ENCODE results near the gene PDE1C.
"Not testable (repeated sequence)": the region's sequence is repeated elsewhere in the genome, so short reads cannot be mapped to it uniquely, and the experiment has no call there.

PDE1C gene

DNA sequence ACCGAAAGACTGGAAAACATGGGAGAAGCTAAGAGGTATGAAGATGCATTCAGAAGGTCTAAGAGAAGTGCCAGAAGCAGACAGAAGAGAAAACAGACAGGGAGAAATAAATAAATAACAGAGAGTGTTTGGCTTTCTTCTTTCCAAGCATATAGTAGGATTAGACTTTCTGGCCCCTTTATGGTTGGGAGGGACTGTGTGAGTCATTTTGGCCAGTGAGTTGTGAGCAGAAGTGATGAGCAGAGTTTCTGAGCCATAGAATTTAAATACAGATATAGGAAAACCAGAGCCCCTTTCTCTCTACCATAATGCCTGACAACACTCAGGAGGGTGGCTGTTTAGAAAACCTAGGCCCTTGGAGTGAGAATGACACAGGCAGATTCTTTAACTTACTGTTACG is 212.2 kb downstream of the PDE1C start:
- H3K9me3 ChIP-seq (ENCODE audit: control insufficient read depth in 1 of 2, low read length in 2 of 2): no peaks in the 10 kb centered on the region
- H3K27ac ChIP-seq (ENCODE audit: low read length): no peak overlapping the region
- no peak overlapping the region for H3K4me3 ChIP-seq (ENCODE audit: low read depth in 1 of 2, low read length in 2 of 2)
- H3K36me3 ChIP-seq (ENCODE audit: control insufficient read depth in 1 of 2, insufficient read depth in 2 of 2, low read length in 2 of 2): no peaks in the 10 kb centered on the region
- no peaks in the 10 kb centered on the region for H3K4me1 ChIP-seq (ENCODE audit: control insufficient read depth in 1 of 2, insufficient read depth in 2 of 2, low read length in 2 of 2)
- H3K27me3 ChIP-seq (ENCODE audit: low read depth, low read length): no peaks in the 10 kb centered on the region

GRCh38 chr7:31857172-31857571 is 213.0 kb downstream of the PDE1C start:
- no peak overlapping the region for H3K4me3 ChIP-seq (ENCODE audit: low read depth in 1 of 2, low read length in 2 of 2)
- H3K27ac ChIP-seq (ENCODE audit: low read length): no peak overlapping the region
- no peaks in the 10 kb centered on the region for H3K9me3 ChIP-seq (ENCODE audit: control insufficient read depth in 1 of 2, low read length in 2 of 2)

DNA sequence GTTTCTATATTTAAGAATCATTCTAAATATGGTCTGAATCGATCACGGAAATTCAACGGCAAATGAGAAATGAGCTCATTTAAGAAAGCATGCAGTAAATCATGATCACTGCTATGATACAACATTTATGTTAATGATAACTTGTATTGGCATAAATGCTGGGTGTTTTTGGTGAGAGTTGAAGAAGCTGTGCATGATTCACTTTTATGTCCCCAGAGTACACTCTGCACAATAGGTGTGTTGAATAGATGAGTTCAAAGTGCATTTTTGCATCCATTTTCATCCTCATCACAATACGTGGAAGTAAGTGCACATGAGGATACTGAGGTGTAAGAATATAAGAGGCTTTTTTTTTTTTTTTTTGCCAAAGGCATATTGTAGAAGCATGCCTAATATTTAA is 213.9 kb downstream of the PDE1C start:
- Histone ChIP-seq H3K27ac (ENCODE audit: low read length) (no peak overlapping the region), H3K27me3 (ENCODE audit: low read depth, low read length) (no peaks in the 10 kb centered on the region), H3K4me1 (ENCODE audit: control insufficient read depth in 1 of 2, insufficient read depth in 2 of 2, low read length in 2 of 2) (no peaks in the 10 kb centered on the region), H3K36me3 (ENCODE audit: control insufficient read depth in 1 of 2, insufficient read depth in 2 of 2, low read length in 2 of 2) (no peaks in the 10 kb centered on the region), H3K4me3 (ENCODE audit: low read depth in 1 of 2, low read length in 2 of 2) (no peak overlapping the region), H3K9me3 (ENCODE audit: control insufficient read depth in 1 of 2, low read length in 2 of 2) (no peaks in the 10 kb centered on the region)

More at GRCh38 chr7:31857172-31857571, 213.0 kb downstream of the PDE1C start:
- Histone ChIP-seq H3K27me3 (ENCODE audit: low read depth, low read length) (no peaks in the 10 kb centered on the region), H3K4me1 (ENCODE audit: control insufficient read depth in 1 of 2, insufficient read depth in 2 of 2, low read length in 2 of 2) (no peaks in the 10 kb centered on the region), H3K36me3 (ENCODE audit: control insufficient read depth in 1 of 2, insufficient read depth in 2 of 2, low read length in 2 of 2) (no peaks in the 10 kb centered on the region)

DNA sequence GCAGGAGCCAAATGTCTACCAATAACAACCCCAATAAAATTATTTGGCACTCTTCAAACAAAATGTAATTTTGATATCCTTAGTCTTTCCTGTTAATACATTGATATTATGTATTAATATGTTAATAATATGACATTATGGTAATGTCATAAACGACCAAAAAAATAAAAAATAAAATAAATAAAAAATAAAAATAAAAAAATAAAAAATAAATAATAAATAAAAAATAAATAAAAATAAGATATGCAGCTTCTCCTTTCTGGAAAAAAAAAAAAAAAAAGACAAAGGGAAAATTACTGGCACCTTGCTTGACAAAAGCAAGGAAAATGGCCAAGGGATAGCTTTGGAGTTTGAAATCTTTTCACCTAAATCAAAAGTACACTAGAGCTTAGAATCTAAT is 214.7 kb downstream of the PDE1C start:
- Histone ChIP-seq H3K4me3 (ENCODE audit: low read depth in 1 of 2, low read length in 2 of 2) (no peak overlapping the region), H3K27me3 (ENCODE audit: low read depth, low read length) (no peaks in the 10 kb centered on the region)

DNA sequence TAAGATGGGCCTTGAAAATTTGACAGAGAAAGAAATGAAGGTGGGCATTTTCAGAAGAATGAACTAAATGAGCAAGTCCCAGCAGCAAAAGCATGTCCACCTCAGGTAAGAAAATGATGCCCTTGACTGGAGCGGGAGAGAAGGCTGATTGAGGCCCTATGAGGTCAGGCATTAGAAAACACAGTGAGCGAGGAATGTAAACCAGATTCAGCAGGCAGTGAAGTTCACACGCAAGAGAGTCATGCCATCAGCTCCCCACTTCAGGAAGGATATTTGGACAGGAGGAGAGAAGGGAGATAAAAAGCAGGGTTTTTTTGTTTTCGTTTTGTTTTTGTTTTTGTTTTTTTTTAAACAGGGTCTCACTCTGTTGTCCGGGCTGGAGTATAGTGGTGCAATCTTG is 216.8 kb downstream of the PDE1C start:
- no peak overlapping the region for H3K4me3 ChIP-seq (ENCODE audit: low read depth in 1 of 2, low read length in 2 of 2)
- H3K27me3 ChIP-seq (ENCODE audit: low read depth, low read length): no peaks in the 10 kb centered on the region
- no peaks in the 10 kb centered on the region for H3K4me1 ChIP-seq (ENCODE audit: control insufficient read depth in 1 of 2, insufficient read depth in 2 of 2, low read length in 2 of 2)
- peaks cover 0 to 7% of the 10 kb centered on the region in 2 donors for H3K36me3 ChIP-seq (ENCODE audit: control insufficient read depth in 1 of 2, insufficient read depth in 2 of 2, low read length in 2 of 2)
- no peak overlapping the region for H3K27ac ChIP-seq (ENCODE audit: low read length)
- no peaks in the 10 kb centered on the region for H3K9me3 ChIP-seq (ENCODE audit: control insufficient read depth in 1 of 2, low read length in 2 of 2)

More for the DNA sequence above, 214.7 kb downstream of the PDE1C start:
- no peak overlapping the region for H3K27ac ChIP-seq (ENCODE audit: low read length)
- no peaks in the 10 kb centered on the region for H3K4me1 ChIP-seq (ENCODE audit: control insufficient read depth in 1 of 2, insufficient read depth in 2 of 2, low read length in 2 of 2)
- no peaks in the 10 kb centered on the region for H3K36me3 ChIP-seq (ENCODE audit: control insufficient read depth in 1 of 2, insufficient read depth in 2 of 2, low read length in 2 of 2)
- H3K9me3 ChIP-seq (ENCODE audit: control insufficient read depth in 1 of 2, low read length in 2 of 2): no peaks in the 10 kb centered on the region

DNA sequence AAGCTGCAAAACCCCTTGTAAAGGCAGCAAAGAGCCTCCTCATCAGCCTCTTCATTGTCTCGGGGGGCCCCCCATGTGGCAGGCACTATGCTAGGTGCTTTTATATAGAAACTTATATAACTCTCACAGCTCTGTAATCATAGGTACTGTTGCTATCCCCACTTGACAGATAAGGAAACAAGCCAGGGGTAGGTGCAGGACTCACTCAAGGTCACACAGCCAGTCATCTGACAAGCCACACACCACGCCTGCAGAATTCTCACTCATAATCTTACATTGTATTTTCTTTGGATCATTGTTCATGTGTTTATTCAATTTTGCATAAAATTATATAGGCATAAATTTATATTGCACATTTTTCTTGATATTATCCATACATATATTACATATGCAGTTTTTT is 217.7 kb downstream of the PDE1C start:
- Histone ChIP-seq H3K4me3 (ENCODE audit: low read depth in 1 of 2, low read length in 2 of 2) (no peak overlapping the region), H3K4me1 (ENCODE audit: control insufficient read depth in 1 of 2, insufficient read depth in 2 of 2, low read length in 2 of 2) (no peaks in the 10 kb centered on the region), H3K36me3 (ENCODE audit: control insufficient read depth in 1 of 2, insufficient read depth in 2 of 2, low read length in 2 of 2) (peaks cover 0 to 7% of the 10 kb centered on the region in 2 donors), H3K27ac (ENCODE audit: low read length) (no peak overlapping the region), H3K27me3 (ENCODE audit: low read depth, low read length) (no peaks in the 10 kb centered on the region), H3K9me3 (ENCODE audit: control insufficient read depth in 1 of 2, low read length in 2 of 2) (no peaks in the 10 kb centered on the region)

DNA sequence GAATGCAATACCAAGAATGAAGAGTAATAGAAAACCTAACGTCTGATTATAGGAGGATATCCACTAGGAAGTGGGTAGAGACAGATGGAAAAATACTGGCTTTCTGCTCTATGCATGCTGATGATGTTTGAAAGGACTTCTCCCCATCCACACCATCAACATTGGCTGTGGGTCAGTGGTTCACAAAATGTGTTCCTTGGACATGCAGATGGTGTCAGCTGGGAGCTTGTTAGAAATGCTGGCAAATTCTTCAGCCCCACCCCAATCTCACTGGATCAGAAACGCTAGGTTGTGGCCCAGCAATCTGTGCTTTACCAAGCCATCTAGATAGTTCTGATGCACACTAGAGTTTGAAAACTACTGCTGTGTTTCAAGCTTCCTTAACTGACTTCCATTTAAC is 219.1 kb downstream of the PDE1C start:
- H3K4me1 ChIP-seq (ENCODE audit: control insufficient read depth in 1 of 2, insufficient read depth in 2 of 2, low read length in 2 of 2): no peaks in the 10 kb centered on the region
- H3K4me3 ChIP-seq (ENCODE audit: low read depth in 1 of 2, low read length in 2 of 2): no peak overlapping the region
- no peaks in the 10 kb centered on the region for H3K9me3 ChIP-seq (ENCODE audit: control insufficient read depth in 1 of 2, low read length in 2 of 2)
- H3K36me3 ChIP-seq (ENCODE audit: control insufficient read depth in 1 of 2, insufficient read depth in 2 of 2, low read length in 2 of 2): peaks cover 0 to 7% of the 10 kb centered on the region in 2 donors
- no peaks in the 10 kb centered on the region for H3K27me3 ChIP-seq (ENCODE audit: low read depth, low read length)
- H3K27ac ChIP-seq (ENCODE audit: low read length): no peak overlapping the region

DNA sequence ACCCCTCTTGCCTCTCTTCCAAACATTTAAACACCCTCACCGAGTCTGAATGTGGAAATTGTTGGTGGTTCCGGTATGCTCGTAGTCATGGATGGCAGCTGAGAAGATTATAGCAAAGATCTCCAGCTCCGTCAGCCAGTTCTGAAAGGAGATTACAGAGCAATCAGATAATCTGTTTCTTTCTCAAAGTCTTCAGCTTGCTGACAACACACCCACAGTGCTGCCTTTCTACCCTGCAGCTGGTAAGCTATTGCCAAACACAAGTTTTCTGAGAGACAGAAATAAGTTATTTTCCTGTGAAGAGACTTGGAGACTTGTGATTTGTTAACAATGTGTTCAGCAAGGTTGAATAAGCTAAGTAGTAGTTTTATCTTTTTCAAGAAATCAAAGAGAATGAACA is 219.6 kb downstream of the PDE1C start:
- H3K4me3 ChIP-seq (ENCODE audit: low read depth in 1 of 2, low read length in 2 of 2): no peak overlapping the region
- no peak overlapping the region for H3K27ac ChIP-seq (ENCODE audit: low read length)
- H3K9me3 ChIP-seq (ENCODE audit: control insufficient read depth in 1 of 2, low read length in 2 of 2): no peaks in the 10 kb centered on the region
- H3K4me1 ChIP-seq (ENCODE audit: control insufficient read depth in 1 of 2, insufficient read depth in 2 of 2, low read length in 2 of 2): no peaks in the 10 kb centered on the region
- no peaks in the 10 kb centered on the region for H3K27me3 ChIP-seq (ENCODE audit: low read depth, low read length)
- H3K36me3 ChIP-seq (ENCODE audit: control insufficient read depth in 1 of 2, insufficient read depth in 2 of 2, low read length in 2 of 2): peaks cover 0 to 7% of the 10 kb centered on the region in 2 donors

- Histone ChIP-seq H3K27ac (ENCODE audit: low read length) (no peak overlapping the region), H3K9me3 (ENCODE audit: control insufficient read depth in 1 of 2, low read length in 2 of 2) (peaks cover 0 to 2% of the 10 kb centered on the region in 2 donors), H3K4me1 (ENCODE audit: control insufficient read depth in 1 of 2, insufficient read depth in 2 of 2, low read length in 2 of 2) (no peaks in the 10 kb centered on the region), H3K4me3 (ENCODE audit: low read depth in 1 of 2, low read length in 2 of 2) (no peak overlapping the region), H3K27me3 (ENCODE audit: low read depth, low read length) (no peaks in the 10 kb centered on the region), H3K36me3 (ENCODE audit: control insufficient read depth in 1 of 2, insufficient read depth in 2 of 2, low read length in 2 of 2) (peaks cover 0 to 7% of the 10 kb centered on the region in 2 donors)
Measured at GRCh38 chr7:31850066-31850465, 220.1 kb downstream of the PDE1C start.

GRCh38 chr7:31835471-31835870 is 234.7 kb downstream of the PDE1C start:
- Histone ChIP-seq H3K27me3 (ENCODE audit: low read depth, low read length) (no peaks in the 10 kb centered on the region), H3K27ac (ENCODE audit: low read length) (no peak overlapping the region), H3K36me3 (ENCODE audit: control insufficient read depth in 1 of 2, insufficient read depth in 2 of 2, low read length in 2 of 2) (no peaks in the 10 kb centered on the region), H3K9me3 (ENCODE audit: control insufficient read depth in 1 of 2, low read length in 2 of 2) (no peaks in the 10 kb centered on the region), H3K4me1 (ENCODE audit: control insufficient read depth in 1 of 2, insufficient read depth in 2 of 2, low read length in 2 of 2) (no peaks in the 10 kb centered on the region), H3K4me3 (ENCODE audit: low read depth in 1 of 2, low read length in 2 of 2) (no peak overlapping the region)

- H3K4me3 ChIP-seq (ENCODE audit: low read depth in 1 of 2, low read length in 2 of 2); H3K27me3 ChIP-seq (ENCODE audit: low read depth, low read length); H3K9me3 ChIP-seq (ENCODE audit: control insufficient read depth in 1 of 2, low read length in 2 of 2); H3K4me1 ChIP-seq (ENCODE audit: control insufficient read depth in 1 of 2, insufficient read depth in 2 of 2, low read length in 2 of 2); H3K27ac ChIP-seq (ENCODE audit: low read length); H3K36me3 ChIP-seq (ENCODE audit: control insufficient read depth in 1 of 2, insufficient read depth in 2 of 2, low read length in 2 of 2): not testable (repeated sequence)
Measured at GRCh38 chr7:31833625-31834024, 236.6 kb downstream of the PDE1C start.

GRCh38 chr7:31828520-31828919 is 241.7 kb downstream of the PDE1C start:
- Histone ChIP-seq H3K27ac (ENCODE audit: low read length) (no peak overlapping the region), H3K27me3 (ENCODE audit: low read depth, low read length) (no peaks in the 10 kb centered on the region), H3K9me3 (ENCODE audit: control insufficient read depth in 1 of 2, low read length in 2 of 2) (no peaks in the 10 kb centered on the region), H3K36me3 (ENCODE audit: control insufficient read depth in 1 of 2, insufficient read depth in 2 of 2, low read length in 2 of 2) (no peaks in the 10 kb centered on the region), H3K4me1 (ENCODE audit: control insufficient read depth in 1 of 2, insufficient read depth in 2 of 2, low read length in 2 of 2) (no peaks in the 10 kb centered on the region), H3K4me3 (ENCODE audit: low read depth in 1 of 2, low read length in 2 of 2) (no peak overlapping the region)

Data from muscle layer of duodenum (tissue), 2 donors.